ENCODE data around the gene ZSWIM9.

- TF ChIP-seq, protein P1, sequence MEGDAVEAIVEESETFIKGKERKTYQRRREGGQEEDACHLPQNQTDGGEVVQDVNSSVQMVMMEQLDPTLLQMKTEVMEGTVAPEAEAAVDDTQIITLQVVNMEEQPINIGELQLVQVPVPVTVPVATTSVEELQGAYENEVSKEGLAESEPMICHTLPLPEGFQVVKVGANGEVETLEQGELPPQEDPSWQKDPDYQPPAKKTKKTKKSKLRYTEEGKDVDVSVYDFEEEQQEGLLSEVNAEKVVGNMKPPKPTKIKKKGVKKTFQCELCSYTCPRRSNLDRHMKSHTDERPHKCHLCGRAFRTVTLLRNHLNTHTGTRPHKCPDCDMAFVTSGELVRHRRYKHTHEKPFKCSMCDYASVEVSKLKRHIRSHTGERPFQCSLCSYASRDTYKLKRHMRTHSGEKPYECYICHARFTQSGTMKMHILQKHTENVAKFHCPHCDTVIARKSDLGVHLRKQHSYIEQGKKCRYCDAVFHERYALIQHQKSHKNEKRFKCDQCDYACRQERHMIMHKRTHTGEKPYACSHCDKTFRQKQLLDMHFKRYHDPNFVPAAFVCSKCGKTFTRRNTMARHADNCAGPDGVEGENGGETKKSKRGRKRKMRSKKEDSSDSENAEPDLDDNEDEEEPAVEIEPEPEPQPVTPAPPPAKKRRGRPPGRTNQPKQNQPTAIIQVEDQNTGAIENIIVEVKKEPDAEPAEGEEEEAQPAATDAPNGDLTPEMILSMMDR (IDR thresholded peaks at IDR 0.05): no peak
- TF ChIP-seq POLR2A (IDR thresholded peaks at IDR 0.05): no peak
These were observed 66.6 kb downstream of the ZSWIM9 start for GRCh38 chr19:48237057-48237456.

Data from thyroid gland (tissue), 4 donors.